OCI-LY1 (cell line): ENCODE results near the gene MAGEA11.
"Not testable (repeated sequence)": the region's sequence is repeated elsewhere in the genome, so short reads cannot be mapped to it uniquely, and the experiment has no call there.

ENCODE experiments used
- H2AFZ ChIP-seq: fragments of 200-600 bp; sonication (generic), shearing (Covaris generic); 2 replicates; pipeline ENCODE4 v1.6.0; 2014; ENCODE audit warnings: antibody characterized with exemption, mild to moderate bottlenecking, low read length
- H3F3A ChIP-seq: fragments of 200-600 bp; sonication (generic), shearing (Covaris generic); 2 replicates; pipeline ENCODE4 v1.6.0; 2014; ENCODE audit warnings: mild to moderate bottlenecking, antibody characterized with exemption, low read length, moderate library complexity; ENCODE audit not compliant: insufficient read depth
- H3K27ac ChIP-seq: fragments of 200-600 bp; sonication (generic); 2 replicates; pipeline ENCODE4 v1.5.1; 2014; ENCODE audit warnings: low read length, mixed run types, mild to moderate bottlenecking, low read depth; ENCODE audit not compliant: poor library complexity, severe bottlenecking
- H3K27me3 ChIP-seq: fragments of 200-600 bp; sonication (generic); 2 replicates; pipeline ENCODE4 v1.6.0; 2014; ENCODE audit warnings: antibody characterized with exemption, mild to moderate bottlenecking, low read length, moderate library complexity; ENCODE audit not compliant: insufficient read depth
- H3K36me3 ChIP-seq: fragments of 200-600 bp; sonication (generic); 2 replicates; pipeline ENCODE4 v1.6.1; 2014; ENCODE audit warnings: mild to moderate bottlenecking, antibody characterized with exemption, low read length, moderate library complexity, mixed read lengths; ENCODE audit not compliant: insufficient read depth
- H3K4me1 ChIP-seq: fragments of 200-600 bp; sonication (generic); 2 replicates; pipeline ENCODE4 v1.5.1; 2014; ENCODE audit warnings: mild to moderate bottlenecking, low read length, moderate library complexity; ENCODE audit not compliant: insufficient read depth, severe bottlenecking
- H3K4me2 ChIP-seq: fragments of 200-600 bp; sonication (generic), shearing (Covaris generic); 2 replicates; pipeline ENCODE4 v1.6.1; 2014; ENCODE audit warnings: low read length
- H3K4me3 ChIP-seq: fragments of 200-600 bp; sonication (generic); 2 replicates; pipeline ENCODE4 v1.5.1; 2014; ENCODE audit warnings: low read length, low read depth, mild to moderate bottlenecking, mixed read lengths; ENCODE audit not compliant: poor library complexity, severe bottlenecking
- H3K79me2 ChIP-seq: fragments of 200-600 bp; shearing (Covaris generic); 2 replicates; pipeline ENCODE4 v1.6.1; 2016; ENCODE audit warnings: mixed run types, low read length, mixed read lengths; ENCODE audit not compliant: insufficient read depth
- H3K9ac ChIP-seq: fragments of 200-600 bp; sonication (generic), shearing (Covaris generic); 2 replicates; pipeline ENCODE4 v1.6.1; 2014; ENCODE audit warnings: mild to moderate bottlenecking, low read length, mixed read lengths
- H3K9me2 ChIP-seq: fragments of 200-600 bp; sonication (generic), shearing (Covaris generic); 2 replicates; pipeline ENCODE4 v1.6.1; 2014; ENCODE audit warnings: low read depth, mild to moderate bottlenecking, low read length, mixed read lengths
- H3K9me3 ChIP-seq: fragments of 200-600 bp; shearing (Covaris generic); 2 replicates; pipeline ENCODE4 v1.6.1; 2014; ENCODE audit warnings: low read length, mixed read lengths
- H4K20me1 ChIP-seq: fragments of 200-600 bp; sonication (generic), shearing (Covaris generic); 2 replicates; pipeline ENCODE4 v1.6.0; 2016; ENCODE audit warnings: mild to moderate bottlenecking, low read length; ENCODE audit not compliant: insufficient read depth
- EZH2 ChIP-seq: fragments of 200-600 bp; sonication (generic), shearing (Covaris generic); IDR thresholded peaks from 2 replicates; pipeline ENCODE4 v1.8.0; 2017; ENCODE audit warnings: borderline replicate concordance, mixed run types, mild to moderate bottlenecking, antibody characterized with exemption, low read length, moderate library complexity, mixed read lengths
- TF ChIP-seq, protein P1 (sequence below): fragments of 200-600 bp; sonication (generic), shearing (Covaris generic); IDR thresholded peaks from 2 replicates; pipeline ENCODE4 v1.5.1; 2017; ENCODE audit warnings: mild to moderate bottlenecking, antibody characterized with exemption, low read length, moderate library complexity, mixed read lengths

MAGEA11 gene

GRCh38 chrX:149718757-149719156 lies 6.9 kb downstream of the MAGEA11 start:
- no peak overlapping the region for H2AFZ ChIP-seq
- no peaks in the 10 kb centered on the region for H3K4me1 ChIP-seq
- no peak overlapping the region for H3K4me3 ChIP-seq
- H3F3A ChIP-seq, result no peaks in the 10 kb centered on the region
- no peaks in the 10 kb centered on the region for H3K9me2 ChIP-seq
- H3K36me3 ChIP-seq, result no peaks in the 10 kb centered on the region
- no peaks in the 10 kb centered on the region for H4K20me1 ChIP-seq
- no peak overlapping the region for H3K9ac ChIP-seq
- no peaks in the 10 kb centered on the region for H3K9me3 ChIP-seq
- H3K4me2 ChIP-seq, result no peak overlapping the region
- no peaks in the 10 kb centered on the region for H3K79me2 ChIP-seq
- no peaks in the 10 kb centered on the region for H3K27me3 ChIP-seq
- TF ChIP-seq, protein P1, sequence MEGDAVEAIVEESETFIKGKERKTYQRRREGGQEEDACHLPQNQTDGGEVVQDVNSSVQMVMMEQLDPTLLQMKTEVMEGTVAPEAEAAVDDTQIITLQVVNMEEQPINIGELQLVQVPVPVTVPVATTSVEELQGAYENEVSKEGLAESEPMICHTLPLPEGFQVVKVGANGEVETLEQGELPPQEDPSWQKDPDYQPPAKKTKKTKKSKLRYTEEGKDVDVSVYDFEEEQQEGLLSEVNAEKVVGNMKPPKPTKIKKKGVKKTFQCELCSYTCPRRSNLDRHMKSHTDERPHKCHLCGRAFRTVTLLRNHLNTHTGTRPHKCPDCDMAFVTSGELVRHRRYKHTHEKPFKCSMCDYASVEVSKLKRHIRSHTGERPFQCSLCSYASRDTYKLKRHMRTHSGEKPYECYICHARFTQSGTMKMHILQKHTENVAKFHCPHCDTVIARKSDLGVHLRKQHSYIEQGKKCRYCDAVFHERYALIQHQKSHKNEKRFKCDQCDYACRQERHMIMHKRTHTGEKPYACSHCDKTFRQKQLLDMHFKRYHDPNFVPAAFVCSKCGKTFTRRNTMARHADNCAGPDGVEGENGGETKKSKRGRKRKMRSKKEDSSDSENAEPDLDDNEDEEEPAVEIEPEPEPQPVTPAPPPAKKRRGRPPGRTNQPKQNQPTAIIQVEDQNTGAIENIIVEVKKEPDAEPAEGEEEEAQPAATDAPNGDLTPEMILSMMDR, result no peak
- no peak for TF ChIP-seq EZH2
- H3K27ac ChIP-seq, result no peak overlapping the region

DNA sequence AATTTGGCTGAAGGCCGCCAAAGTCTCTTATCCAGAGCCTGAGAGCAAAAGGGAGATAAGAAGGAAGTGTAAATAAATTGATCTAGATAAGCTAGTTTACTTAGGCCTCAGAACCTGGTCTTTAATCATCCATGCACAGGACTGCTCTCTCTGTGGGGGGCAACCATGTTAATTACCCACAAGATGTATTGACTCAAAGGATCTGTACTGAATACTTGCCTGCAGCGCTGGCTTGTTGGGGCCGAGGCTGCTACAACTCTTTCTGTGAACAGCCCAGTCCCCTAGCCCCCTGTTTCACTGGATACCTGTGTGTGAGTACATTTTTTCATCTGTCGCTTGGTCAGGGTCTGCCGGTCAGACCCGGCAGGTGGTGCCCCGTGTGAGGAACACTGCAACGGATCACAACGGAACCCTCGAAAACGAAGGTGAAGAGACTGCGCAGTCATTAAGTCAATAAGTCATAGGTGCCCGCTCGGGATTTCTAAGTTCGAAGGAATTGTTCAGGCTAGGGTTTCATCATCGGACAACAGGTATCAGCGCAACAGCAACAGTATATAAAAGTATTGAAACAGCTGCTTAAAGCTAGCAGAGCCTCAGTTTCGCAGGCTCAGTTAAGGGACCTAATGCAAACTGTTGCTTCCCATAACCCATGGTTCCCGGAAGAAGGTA lies 8.3 kb downstream of the MAGEA11 start:
- TF ChIP-seq, protein P1, result no peak

GRCh38 chrX:149721241-149721640 lies 9.4 kb downstream of the MAGEA11 start:
- H3K9me2 ChIP-seq, H3K9me3 ChIP-seq, H3K27ac ChIP-seq, H2AFZ ChIP-seq, H3K9ac ChIP-seq, H4K20me1 ChIP-seq, H3K4me2 ChIP-seq, H3K27me3 ChIP-seq, H3K4me1 ChIP-seq, H3K4me3 ChIP-seq, H3K79me2 ChIP-seq, H3K36me3 ChIP-seq, H3F3A ChIP-seq: not testable (repeated sequence)

More for the DNA sequence above, 8.3 kb downstream of the MAGEA11 start:
- Histone ChIP-seq H3F3A (no peaks in the 10 kb centered on the region), H3K27ac (no peak overlapping the region), H3K36me3 (no peaks in the 10 kb centered on the region), H3K79me2 (no peaks in the 10 kb centered on the region), H4K20me1 (no peaks in the 10 kb centered on the region), H3K9me2 (no peaks in the 10 kb centered on the region), H3K9ac (no peak overlapping the region), H3K4me1 (no peaks in the 10 kb centered on the region), H3K27me3 (no peaks in the 10 kb centered on the region), H2AFZ (no peak overlapping the region), H3K4me2 (no peak overlapping the region), H3K9me3 (no peaks in the 10 kb centered on the region), H3K4me3 (no peak overlapping the region)

DNA sequence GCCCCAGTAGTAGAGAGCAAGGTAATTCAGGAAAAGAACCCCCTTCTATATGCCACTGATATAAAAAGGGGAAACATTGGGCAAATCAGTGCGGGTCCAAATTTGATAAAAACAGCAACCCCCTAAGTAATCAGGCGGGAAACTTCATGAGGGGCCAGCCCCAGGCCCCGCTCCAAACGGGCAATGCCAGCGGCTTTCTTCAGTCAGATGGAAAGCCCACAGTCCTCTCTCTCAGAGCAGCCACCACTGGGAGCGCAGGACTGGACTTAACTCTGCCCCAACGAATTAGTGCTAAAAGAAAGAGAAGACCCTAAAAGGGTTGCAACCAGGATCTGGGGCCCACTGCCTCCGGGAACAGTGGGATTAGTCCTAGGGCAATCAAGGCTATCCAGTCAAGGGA lies 9.9 kb downstream of the MAGEA11 start:
- Histone ChIP-seq H3K9ac (no peak overlapping the region), H3K9me3 (no peaks in the 10 kb centered on the region), H3K4me3 (no peak overlapping the region), H3K4me1 (no peaks in the 10 kb centered on the region), H3K27ac (no peak overlapping the region), H2AFZ (no peak overlapping the region), H3K36me3 (no peaks in the 10 kb centered on the region), H3F3A (no peaks in the 10 kb centered on the region), H4K20me1 (no peaks in the 10 kb centered on the region), H3K27me3 (no peaks in the 10 kb centered on the region), H3K4me2 (no peak overlapping the region), H3K9me2 (no peaks in the 10 kb centered on the region), H3K79me2 (no peaks in the 10 kb centered on the region)
- TF ChIP-seq, protein P1, result no peak
- TF ChIP-seq EZH2, result no peak

GRCh38 chrX:149723583-149724118 lies 11.8 kb downstream of the MAGEA11 start:
- H3K4me3 ChIP-seq, H3K79me2 ChIP-seq, H2AFZ ChIP-seq, H3K9me3 ChIP-seq, H3K36me3 ChIP-seq, H3K4me2 ChIP-seq, H3K9ac ChIP-seq, H3F3A ChIP-seq, H3K9me2 ChIP-seq, H3K27ac ChIP-seq, H4K20me1 ChIP-seq, H3K4me1 ChIP-seq, H3K27me3 ChIP-seq: not testable (repeated sequence)
